Hematopoietic multipotent progenitor cell (in vitro differentiated cells): ENCODE results near the gene ART5. TPM values are rescaled to one million over a fixed set of nuclear protein-coding genes. Genes with fewer than 3 reads are reported as not detected.

Experiments
- small RNA-seq: library from RNA; depleted of rRNA; stranded (forward); fragments of <200 nt; gene quantifications from one replicate; pipeline ENCODE3, GENCODE V24; 2012
- total RNA-seq: library from RNA; depleted of rRNA; stranded (reverse); fragments of >200 nt; gene quantifications from one replicate; pipeline ENCODE4 v1.2.3, GENCODE V29; 2012

ART5 gene
- total RNA-seq, 1 donor = under 0.01 TPM

Small RNA genes within 50 kb of the gene (small RNA-seq; reads per million reads assigned to genes)
- not detected for gene RF00019

Other genes with a start within 250 kb of the ART5 start
- not detected for gene ART1, start 3.1 kb upstream of the ART5 start, total RNA-seq
- 2.2 TPM for gene CHRNA10, start 29.4 kb upstream of the ART5 start, total RNA-seq
- gene NUP98, start 155.6 kb upstream of the ART5 start, total RNA-seq = 219 TPM
- 31.0 TPM for gene PGAP2, start 166.6 kb upstream of the ART5 start, total RNA-seq
- 163 TPM for gene RHOG, start 199.0 kb upstream of the ART5 start, total RNA-seq
- gene STIM1, start 213.7 kb upstream of the ART5 start, total RNA-seq = 80.2 TPM